ENCODE results near the gene IKZF3. TPM values are rescaled to one million over a fixed set of nuclear protein-coding genes. Genes with fewer than 3 reads are reported as not detected.

The IKZF3 gene
- total RNA-seq, 2 donors from 2014 or later = 0.37 to 0.51 TPM

DNA sequence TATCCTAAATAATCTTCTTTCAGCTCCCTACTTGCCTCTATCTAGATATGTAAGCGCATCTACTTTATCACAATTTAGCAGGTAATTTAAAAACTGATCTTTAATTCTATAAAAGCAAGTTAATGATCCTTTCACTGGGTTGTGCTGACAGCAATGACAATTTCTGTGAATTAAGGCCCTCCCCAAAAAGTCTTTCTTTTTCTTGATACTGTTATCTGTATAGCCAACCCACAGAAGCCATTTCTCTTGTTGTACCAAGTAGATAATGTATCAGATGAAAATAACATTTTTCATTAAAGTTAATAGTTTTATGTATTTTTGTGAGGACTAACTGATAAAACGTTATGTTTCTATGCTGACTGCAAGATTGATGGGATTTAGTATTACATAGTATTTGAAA, 7.7 kb upstream of the IKZF3 start:
- peaks cover 6 to 7% of the 10 kb centered on the region in 2 donors for H3K27me3 ChIP-seq
- no peak overlapping the region for H3K4me3 ChIP-seq
- TF ChIP-seq, protein P1, sequence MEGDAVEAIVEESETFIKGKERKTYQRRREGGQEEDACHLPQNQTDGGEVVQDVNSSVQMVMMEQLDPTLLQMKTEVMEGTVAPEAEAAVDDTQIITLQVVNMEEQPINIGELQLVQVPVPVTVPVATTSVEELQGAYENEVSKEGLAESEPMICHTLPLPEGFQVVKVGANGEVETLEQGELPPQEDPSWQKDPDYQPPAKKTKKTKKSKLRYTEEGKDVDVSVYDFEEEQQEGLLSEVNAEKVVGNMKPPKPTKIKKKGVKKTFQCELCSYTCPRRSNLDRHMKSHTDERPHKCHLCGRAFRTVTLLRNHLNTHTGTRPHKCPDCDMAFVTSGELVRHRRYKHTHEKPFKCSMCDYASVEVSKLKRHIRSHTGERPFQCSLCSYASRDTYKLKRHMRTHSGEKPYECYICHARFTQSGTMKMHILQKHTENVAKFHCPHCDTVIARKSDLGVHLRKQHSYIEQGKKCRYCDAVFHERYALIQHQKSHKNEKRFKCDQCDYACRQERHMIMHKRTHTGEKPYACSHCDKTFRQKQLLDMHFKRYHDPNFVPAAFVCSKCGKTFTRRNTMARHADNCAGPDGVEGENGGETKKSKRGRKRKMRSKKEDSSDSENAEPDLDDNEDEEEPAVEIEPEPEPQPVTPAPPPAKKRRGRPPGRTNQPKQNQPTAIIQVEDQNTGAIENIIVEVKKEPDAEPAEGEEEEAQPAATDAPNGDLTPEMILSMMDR (IDR thresholded peaks at IDR 0.05) = no peak
- H3K27ac ChIP-seq = no peak overlapping the region
- DNase-seq (ENCODE audit: low spot score) = no peak
- H3K9me3 ChIP-seq = peaks cover 0 to 12% of the 10 kb centered on the region in 2 donors
- no peaks in the 10 kb centered on the region for H3K4me1 ChIP-seq
- H3K36me3 ChIP-seq = no peaks in the 10 kb centered on the region

- no peak for DNase-seq (ENCODE audit: low spot score)
- TF ChIP-seq, protein P1 (IDR thresholded peaks at IDR 0.05) = no peak
- Histone ChIP-seq H3K36me3 (no peaks in the 10 kb centered on the region), H3K27ac (no peak overlapping the region), H3K4me3 (no peak overlapping the region), H3K9me3 (peaks cover 0 to 12% of the 10 kb centered on the region in 2 donors), H3K4me1 (no peaks in the 10 kb centered on the region), H3K27me3 (peaks cover 6 to 7% of the 10 kb centered on the region in 2 donors)
These were observed 6.7 kb upstream of the IKZF3 start for GRCh38 chr17:39870776-39871175.

DNA sequence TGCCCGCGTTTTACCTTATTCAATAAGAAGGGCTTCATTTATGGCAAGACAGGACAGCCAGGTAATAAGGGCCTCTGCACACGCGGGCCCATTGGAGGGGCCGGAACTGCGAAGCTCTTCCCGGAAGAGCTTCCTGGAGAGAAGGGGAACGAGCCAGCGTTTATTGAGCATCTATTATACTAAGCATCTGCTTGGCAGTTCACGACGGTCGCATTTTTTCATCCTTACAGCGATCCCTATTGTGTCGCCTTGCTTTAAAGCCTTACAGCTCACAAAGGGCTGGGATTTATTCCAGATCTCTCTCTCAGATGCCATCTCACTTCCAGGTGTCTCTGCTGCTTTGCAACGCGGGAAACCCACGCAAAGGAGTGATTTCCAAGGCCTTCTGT, 4.4 kb upstream of the IKZF3 start:
- Histone ChIP-seq H3K27ac (no peak overlapping the region), H3K36me3 (no peaks in the 10 kb centered on the region), H3K4me1 (peaks cover 0 to 8% of the 10 kb centered on the region in 2 donors), H3K4me3 (no peak overlapping the region), H3K27me3 (peaks cover 15 to 17% of the 10 kb centered on the region in 2 donors), H3K9me3 (peaks cover 0 to 12% of the 10 kb centered on the region in 2 donors)
- TF ChIP-seq, protein P1 (IDR thresholded peaks at IDR 0.05) = no peak
- no peak for DNase-seq (ENCODE audit: low spot score)

DNA sequence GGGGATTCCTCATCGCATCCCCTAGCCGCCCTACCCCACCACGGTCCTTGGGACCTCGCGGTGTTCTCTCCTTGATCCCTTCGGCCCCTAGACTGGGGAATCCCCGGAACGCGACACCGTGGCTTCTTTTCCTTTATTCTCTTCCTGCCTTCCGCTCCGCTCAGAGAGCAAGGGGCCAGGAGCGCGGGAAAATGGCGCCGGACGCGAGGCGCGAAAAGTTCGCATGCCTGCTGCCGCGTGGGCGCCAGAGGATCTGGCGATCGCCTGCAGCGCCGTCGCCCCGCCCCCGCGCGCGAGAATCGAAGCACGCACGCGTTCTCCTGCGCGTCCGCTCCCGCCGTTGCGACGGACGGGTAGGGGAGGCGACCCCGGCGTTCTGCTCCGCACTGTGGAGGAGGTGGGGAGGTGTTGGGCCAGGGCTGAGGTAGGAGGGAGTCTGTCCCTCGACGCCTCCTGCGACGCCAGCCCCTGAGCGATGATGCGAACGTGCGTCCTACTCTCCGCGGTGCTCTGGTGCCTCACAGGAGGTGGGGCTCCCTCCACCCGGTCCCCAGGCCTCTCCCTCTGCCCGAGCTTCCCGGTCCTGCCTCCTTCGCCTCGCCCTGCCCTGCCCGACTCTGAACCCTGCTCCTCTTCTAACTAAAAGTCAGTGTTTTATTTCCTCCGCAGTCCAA, 3.9 kb upstream of the IKZF3 start, which contains the start of gene ZPBP2:
Gene ZPBP2, plus strand, starts transcription at position 323 of the 674 bp plus-strand sequence. Its CDS starts 153 bp downstream, at position 476.
- no peak within 1 kb of the TSS for H3K4me3 ChIP-seq
- H3K27ac ChIP-seq = no peak within 1 kb of the TSS
- H3K9me3 ChIP-seq = peaks cover 0 to 12% of the 10 kb centered on the region in 2 donors
- TF ChIP-seq, protein P1 (IDR thresholded peaks at IDR 0.05) = no peak
- peaks cover 21 to 22% of the 10 kb centered on the region in 2 donors for H3K27me3 ChIP-seq
- no peak for DNase-seq (ENCODE audit: low spot score)
- no peaks in the 10 kb centered on the region for H3K36me3 ChIP-seq
- peaks cover 0 to 8% of the 10 kb centered on the region in 2 donors for H3K4me1 ChIP-seq

- Histone ChIP-seq H3K4me3 (no peak overlapping the region), H3K4me1 (peaks cover 0 to 8% of the 10 kb centered on the region in 2 donors), H3K36me3 (no peaks in the 10 kb centered on the region), H3K27me3 (peaks cover 22 to 27% of the 10 kb centered on the region in 2 donors), H3K27ac (no peak overlapping the region), H3K9me3 (peaks cover 0 to 12% of the 10 kb centered on the region in 2 donors)
- DNase-seq (ENCODE audit: low spot score) = no peak
- TF ChIP-seq, protein P1 (IDR thresholded peaks at IDR 0.05) = no peak
These were observed 3.2 kb upstream of the IKZF3 start for GRCh38 chr17:39867084-39867879.

Measured in right atrium auricular region (tissue), 2 donors.